OCI-LY1 (cell line): ENCODE measurements around the gene PCBP3.

Experiments used
- H2AFZ ChIP-seq: fragments of 200-600 bp; sonication (generic), shearing (Covaris generic); 2 replicates; pipeline ENCODE4 v1.6.0; 2014; ENCODE audit warnings: antibody characterized with exemption, mild to moderate bottlenecking, low read length
- H3F3A ChIP-seq: fragments of 200-600 bp; sonication (generic), shearing (Covaris generic); 2 replicates; pipeline ENCODE4 v1.6.0; 2014; ENCODE audit warnings: mild to moderate bottlenecking, antibody characterized with exemption, low read length, moderate library complexity; ENCODE audit not compliant: insufficient read depth
- H3K27ac ChIP-seq: fragments of 200-600 bp; sonication (generic); 2 replicates; pipeline ENCODE4 v1.5.1; 2014; ENCODE audit warnings: low read length, mixed run types, mild to moderate bottlenecking, low read depth; ENCODE audit not compliant: poor library complexity, severe bottlenecking
- H3K27me3 ChIP-seq: fragments of 200-600 bp; sonication (generic); 2 replicates; pipeline ENCODE4 v1.6.0; 2014; ENCODE audit warnings: antibody characterized with exemption, mild to moderate bottlenecking, low read length, moderate library complexity; ENCODE audit not compliant: insufficient read depth
- H3K36me3 ChIP-seq: fragments of 200-600 bp; sonication (generic); 2 replicates; pipeline ENCODE4 v1.6.1; 2014; ENCODE audit warnings: mild to moderate bottlenecking, antibody characterized with exemption, low read length, moderate library complexity, mixed read lengths; ENCODE audit not compliant: insufficient read depth
- H3K4me1 ChIP-seq: fragments of 200-600 bp; sonication (generic); 2 replicates; pipeline ENCODE4 v1.5.1; 2014; ENCODE audit warnings: mild to moderate bottlenecking, low read length, moderate library complexity; ENCODE audit not compliant: insufficient read depth, severe bottlenecking
- H3K4me2 ChIP-seq: fragments of 200-600 bp; sonication (generic), shearing (Covaris generic); 2 replicates; pipeline ENCODE4 v1.6.1; 2014; ENCODE audit warnings: low read length
- H3K4me3 ChIP-seq: fragments of 200-600 bp; sonication (generic); 2 replicates; pipeline ENCODE4 v1.5.1; 2014; ENCODE audit warnings: low read length, low read depth, mild to moderate bottlenecking, mixed read lengths; ENCODE audit not compliant: poor library complexity, severe bottlenecking
- H3K79me2 ChIP-seq: fragments of 200-600 bp; shearing (Covaris generic); 2 replicates; pipeline ENCODE4 v1.6.1; 2016; ENCODE audit warnings: mixed run types, low read length, mixed read lengths; ENCODE audit not compliant: insufficient read depth
- H3K9ac ChIP-seq: fragments of 200-600 bp; sonication (generic), shearing (Covaris generic); 2 replicates; pipeline ENCODE4 v1.6.1; 2014; ENCODE audit warnings: mild to moderate bottlenecking, low read length, mixed read lengths
- H3K9me2 ChIP-seq: fragments of 200-600 bp; sonication (generic), shearing (Covaris generic); 2 replicates; pipeline ENCODE4 v1.6.1; 2014; ENCODE audit warnings: low read depth, mild to moderate bottlenecking, low read length, mixed read lengths
- H3K9me3 ChIP-seq: fragments of 200-600 bp; shearing (Covaris generic); 2 replicates; pipeline ENCODE4 v1.6.1; 2014; ENCODE audit warnings: low read length, mixed read lengths
- H4K20me1 ChIP-seq: fragments of 200-600 bp; sonication (generic), shearing (Covaris generic); 2 replicates; pipeline ENCODE4 v1.6.0; 2016; ENCODE audit warnings: mild to moderate bottlenecking, low read length; ENCODE audit not compliant: insufficient read depth
- CTCF ChIP-seq: fragments of 200-600 bp; sonication (generic), shearing (Covaris generic); IDR thresholded peaks from 2 replicates; pipeline ENCODE4 v1.5.1; 2017; ENCODE audit warnings: mild to moderate bottlenecking, antibody characterized with exemption, low read length, moderate library complexity, mixed read lengths
- EZH2 ChIP-seq: fragments of 200-600 bp; sonication (generic), shearing (Covaris generic); IDR thresholded peaks from 2 replicates; pipeline ENCODE4 v1.8.0; 2017; ENCODE audit warnings: borderline replicate concordance, mixed run types, mild to moderate bottlenecking, antibody characterized with exemption, low read length, moderate library complexity, mixed read lengths

PCBP3 gene

DNA sequence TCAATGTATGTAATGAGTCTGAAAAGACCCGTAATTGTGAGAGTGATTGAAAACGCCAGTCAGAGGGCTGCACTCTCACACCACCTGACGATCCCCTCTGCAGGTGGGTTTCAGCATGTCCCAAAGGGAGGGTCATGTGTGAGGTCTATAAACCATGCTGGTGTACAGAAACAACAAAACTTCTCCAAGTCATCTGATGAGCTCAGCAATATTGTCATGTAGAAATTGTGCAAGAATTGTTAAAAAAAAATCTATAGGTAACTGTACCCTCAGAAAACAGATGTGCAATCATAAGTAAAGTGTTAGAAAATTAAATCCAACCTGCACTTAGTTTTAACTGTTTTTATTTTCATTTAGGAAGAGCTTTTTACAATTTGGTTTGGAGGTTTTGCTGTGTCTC, 152.5 kb downstream of the PCBP3 start:
- no peak overlapping the region for H3K4me3 ChIP-seq
- H3K27ac ChIP-seq = no peak overlapping the region
- no peaks in the 10 kb centered on the region for H3F3A ChIP-seq
- no peaks in the 10 kb centered on the region for H3K4me1 ChIP-seq
- no peaks in the 10 kb centered on the region for H3K79me2 ChIP-seq
- H3K27me3 ChIP-seq = no peaks in the 10 kb centered on the region
- H3K9ac ChIP-seq = no peak overlapping the region
- H3K36me3 ChIP-seq = no peaks in the 10 kb centered on the region
- no peaks in the 10 kb centered on the region for H3K9me2 ChIP-seq
- H3K9me3 ChIP-seq = no peaks in the 10 kb centered on the region
- no peak overlapping the region for H3K4me2 ChIP-seq
- no peaks in the 10 kb centered on the region for H4K20me1 ChIP-seq
- TF ChIP-seq EZH2 = no peak
- no peak for TF ChIP-seq CTCF
- H2AFZ ChIP-seq = no peak overlapping the region

- H3K79me2 ChIP-seq = no peaks in the 10 kb centered on the region
- H3K27ac ChIP-seq = no peak overlapping the region
- no peak overlapping the region for H2AFZ ChIP-seq
- no peaks in the 10 kb centered on the region for H3K27me3 ChIP-seq
- TF ChIP-seq EZH2 (no peak), CTCF (no peak)
- no peaks in the 10 kb centered on the region for H3K36me3 ChIP-seq
- H3K9me3 ChIP-seq = no peaks in the 10 kb centered on the region
- no peaks in the 10 kb centered on the region for H4K20me1 ChIP-seq
- H3K4me1 ChIP-seq = no peaks in the 10 kb centered on the region
- no peak overlapping the region for H3K4me2 ChIP-seq
- no peak overlapping the region for H3K9ac ChIP-seq
- no peak overlapping the region for H3K4me3 ChIP-seq
- H3F3A ChIP-seq = no peaks in the 10 kb centered on the region
- no peaks in the 10 kb centered on the region for H3K9me2 ChIP-seq
Observed at GRCh38 chr21:45797338-45797737, 153.8 kb downstream of the PCBP3 start.

- H4K20me1 ChIP-seq = no peaks in the 10 kb centered on the region
- H3K79me2 ChIP-seq = no peaks in the 10 kb centered on the region
- no peaks in the 10 kb centered on the region for H3K27me3 ChIP-seq
Observed at GRCh38 chr21:45799765-45800338, 156.3 kb downstream of the PCBP3 start.

More at GRCh38 chr21:45799765-45800338, 156.3 kb downstream of the PCBP3 start:
- H2AFZ ChIP-seq = no peak overlapping the region
- TF ChIP-seq EZH2 (no peak), CTCF (no peak)
- no peaks in the 10 kb centered on the region for H3K9me2 ChIP-seq
- no peaks in the 10 kb centered on the region for H3K9me3 ChIP-seq
- H3K4me2 ChIP-seq = no peak overlapping the region
- no peak overlapping the region for H3K27ac ChIP-seq
- H3K4me1 ChIP-seq = no peaks in the 10 kb centered on the region
- H3K9ac ChIP-seq = no peak overlapping the region
- H3K36me3 ChIP-seq = no peaks in the 10 kb centered on the region
- no peaks in the 10 kb centered on the region for H3F3A ChIP-seq
- H3K4me3 ChIP-seq = no peak overlapping the region
